Measurements from ENCODE around the gene ADAMTSL1. TPM values are rescaled to one million over a fixed set of nuclear protein-coding genes. Genes with fewer than 3 reads are reported as not detected.

Gene ADAMTSL1
- total and polyA plus RNA-seq, 4 donors = 0.31 to 3.4 (median 1.9) TPM

DNA sequence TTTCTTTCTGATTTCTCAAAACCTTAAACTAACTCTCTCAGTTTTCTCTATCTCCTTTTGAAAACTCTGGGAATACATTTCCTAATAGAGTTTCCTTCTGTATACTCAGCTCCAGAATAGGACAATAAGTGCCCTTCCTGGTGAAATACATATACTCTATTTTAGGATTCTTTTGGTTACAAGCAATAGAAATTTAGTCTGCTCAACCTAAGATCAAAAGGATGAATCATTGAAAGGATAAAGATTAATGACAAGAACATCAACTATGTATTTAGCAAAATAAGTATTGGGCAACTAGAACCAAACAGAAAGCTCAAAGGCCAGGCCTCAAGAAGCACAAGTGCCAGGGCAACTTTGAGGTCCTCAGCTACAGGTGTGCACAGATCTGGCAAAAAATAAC is 127.1 kb downstream of the ADAMTSL1 start:
- no peak overlapping the region for H3K27ac ChIP-seq (ENCODE audit: low read depth in 1 of 2, low read length in 2 of 2)
- TF ChIP-seq EGR1 (IDR thresholded peaks at IDR 0.05; ENCODE audit: low read depth in 2 of 2) (no peak), JUND (IDR thresholded peaks at IDR 0.05) (no peak), RAD21 (IDR thresholded peaks at IDR 0.05) (no peak), HNF4G (IDR thresholded peaks at IDR 0.05) (no peak), YY1 (IDR thresholded peaks at IDR 0.05) (no peak), HNF4A (conservative IDR thresholded peaks at IDR 0.05) (peak; percentile 31 to 36)
- TF ChIP-seq, protein P1, sequence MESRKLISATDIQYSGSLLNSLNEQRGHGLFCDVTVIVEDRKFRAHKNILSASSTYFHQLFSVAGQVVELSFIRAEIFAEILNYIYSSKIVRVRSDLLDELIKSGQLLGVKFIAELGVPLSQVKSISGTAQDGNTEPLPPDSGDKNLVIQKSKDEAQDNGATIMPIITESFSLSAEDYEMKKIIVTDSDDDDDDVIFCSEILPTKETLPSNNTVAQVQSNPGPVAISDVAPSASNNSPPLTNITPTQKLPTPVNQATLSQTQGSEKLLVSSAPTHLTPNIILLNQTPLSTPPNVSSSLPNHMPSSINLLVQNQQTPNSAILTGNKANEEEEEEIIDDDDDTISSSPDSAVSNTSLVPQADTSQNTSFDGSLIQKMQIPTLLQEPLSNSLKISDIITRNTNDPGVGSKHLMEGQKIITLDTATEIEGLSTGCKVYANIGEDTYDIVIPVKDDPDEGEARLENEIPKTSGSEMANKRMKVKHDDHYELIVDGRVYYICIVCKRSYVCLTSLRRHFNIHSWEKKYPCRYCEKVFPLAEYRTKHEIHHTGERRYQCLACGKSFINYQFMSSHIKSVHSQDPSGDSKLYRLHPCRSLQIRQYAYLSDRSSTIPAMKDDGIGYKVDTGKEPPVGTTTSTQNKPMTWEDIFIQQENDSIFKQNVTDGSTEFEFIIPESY (IDR thresholded peaks at IDR 0.05) = no peak

DNA sequence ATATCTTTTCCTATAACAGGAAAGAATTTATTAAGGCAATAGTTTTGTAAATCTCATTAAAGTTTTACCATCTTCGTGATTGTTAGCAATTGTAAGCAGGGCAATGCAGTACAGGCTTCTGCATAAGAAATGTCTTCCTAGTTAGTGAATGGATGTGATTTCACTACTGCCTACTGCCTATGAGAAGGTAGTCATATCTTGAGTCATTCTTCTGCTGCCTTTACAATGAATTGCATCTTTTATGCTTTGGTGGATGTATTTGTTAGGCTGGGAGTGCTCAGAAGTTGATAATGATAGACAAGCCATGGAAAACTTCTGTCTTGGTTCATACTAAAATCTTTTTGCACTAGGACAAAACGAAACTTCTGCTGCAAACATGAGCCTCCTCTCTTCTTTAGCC is 128.0 kb downstream of the ADAMTSL1 start:
- no peak for DNase-seq (ENCODE audit: low spot score)
- TF ChIP-seq NR2F2 (IDR thresholded peaks at IDR 0.05) (no peak), JUND (IDR thresholded peaks at IDR 0.05) (no peak), RXRA (IDR thresholded peaks at IDR 0.05) (no peak), EGR1 (IDR thresholded peaks at IDR 0.05; ENCODE audit: low read depth in 2 of 2) (no peak), YY1 (IDR thresholded peaks at IDR 0.05) (no peak), SP1 (IDR thresholded peaks at IDR 0.05) (no peak)
- H3K9me3 ChIP-seq (ENCODE audit: control insufficient read depth in 4 of 4, low read length in 3 of 4) = no peaks in the 10 kb centered on the region
- H3K27ac ChIP-seq (ENCODE audit: low read depth in 1 of 2, low read length in 2 of 2) = no peak overlapping the region
- WGBS = 82% methylated on average over 2 of the region's 2 CpGs
- H3K4me1 ChIP-seq (ENCODE audit: control insufficient read depth in 4 of 4, insufficient read depth in 4 of 4, low read length in 3 of 4) = peaks cover 0 to 20% (median 14%) of the 10 kb centered on the region in 4 donors
- H3K4me3 ChIP-seq (ENCODE audit: low read depth in 1 of 3, low read length in 3 of 3) = no peak overlapping the region
- H3K36me3 ChIP-seq (ENCODE audit: control insufficient read depth in 4 of 4, insufficient read depth in 3 of 4, low read depth in 1 of 4, low read length in 3 of 4) = no peaks in the 10 kb centered on the region
- H3K27me3 ChIP-seq (ENCODE audit: control insufficient read depth in 4 of 4, insufficient read depth in 4 of 4, low read length in 3 of 4) = no peaks in the 10 kb centered on the region
- no peak overlapping the region for H3K9ac ChIP-seq (ENCODE audit: low read depth in 1 of 2, low read length in 2 of 2)

More for the DNA sequence above, 127.1 kb downstream of the ADAMTSL1 start:
- Histone ChIP-seq H3K27me3 (ENCODE audit: control insufficient read depth in 4 of 4, insufficient read depth in 4 of 4, low read length in 3 of 4) (no peaks in the 10 kb centered on the region), H3K36me3 (ENCODE audit: control insufficient read depth in 4 of 4, insufficient read depth in 3 of 4, low read depth in 1 of 4, low read length in 3 of 4) (no peaks in the 10 kb centered on the region), H3K4me3 (ENCODE audit: low read depth in 1 of 3, low read length in 3 of 3) (no peak overlapping the region), H3K9ac (ENCODE audit: low read depth in 1 of 2, low read length in 2 of 2) (no peak overlapping the region), H3K9me3 (ENCODE audit: control insufficient read depth in 4 of 4, low read length in 3 of 4) (no peaks in the 10 kb centered on the region), H3K4me1 (ENCODE audit: control insufficient read depth in 4 of 4, insufficient read depth in 4 of 4, low read length in 3 of 4) (peaks cover 0 to 15% (median 9%) of the 10 kb centered on the region in 4 donors)
- no peak for DNase-seq (ENCODE audit: low spot score)

DNA sequence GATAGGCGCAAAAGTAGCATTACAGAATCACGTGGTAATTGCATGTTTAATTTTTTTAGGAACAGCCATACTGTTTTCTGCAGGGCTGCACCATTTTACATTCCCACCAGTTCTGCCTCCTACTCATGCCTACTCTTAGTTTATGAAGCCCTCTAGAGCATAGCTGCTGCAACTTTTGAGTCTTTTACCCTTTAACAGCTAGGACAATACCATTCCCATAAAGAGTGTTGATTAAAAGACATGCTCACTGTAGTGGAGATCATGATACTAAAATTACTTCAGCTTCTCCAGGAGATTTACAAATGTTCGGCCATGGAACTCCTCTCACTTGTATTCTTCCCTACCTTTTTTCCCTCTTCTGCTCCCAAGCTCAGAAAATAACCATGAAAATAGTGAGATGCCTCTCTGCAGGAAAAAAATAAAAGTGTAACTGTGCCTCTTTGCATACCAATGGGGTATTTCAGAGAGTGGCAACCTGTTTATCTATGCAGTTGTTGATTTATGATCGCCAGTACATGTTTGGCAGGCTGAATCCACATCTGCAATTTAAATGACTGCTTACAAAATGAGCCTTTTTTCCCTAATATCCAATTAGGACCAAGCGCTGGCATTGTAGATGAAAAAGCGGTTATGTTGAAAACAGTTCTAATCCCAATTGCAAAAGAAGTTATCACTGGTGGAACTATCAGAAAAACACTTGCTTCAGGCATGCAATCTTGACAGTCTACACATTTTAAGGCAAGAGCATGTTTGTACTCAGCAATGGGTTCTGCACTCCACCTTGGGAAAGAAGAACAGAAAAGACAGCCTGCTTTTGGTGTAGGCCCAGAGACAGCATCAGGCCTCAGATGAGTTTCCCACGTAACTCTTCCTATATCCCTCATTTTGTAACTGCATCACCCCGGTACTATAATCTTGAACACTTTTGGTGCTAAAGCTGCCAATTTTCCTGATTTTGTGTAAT is 131.1 kb downstream of the ADAMTSL1 start:
- H3K4me3 ChIP-seq (ENCODE audit: low read depth in 1 of 3, low read length in 3 of 3) = no peak overlapping the region
- H3K9me3 ChIP-seq (ENCODE audit: control insufficient read depth in 4 of 4, low read length in 3 of 4) = no peaks in the 10 kb centered on the region
- H3K36me3 ChIP-seq (ENCODE audit: control insufficient read depth in 4 of 4, insufficient read depth in 3 of 4, low read depth in 1 of 4, low read length in 3 of 4) = no peaks in the 10 kb centered on the region
- H3K27me3 ChIP-seq (ENCODE audit: control insufficient read depth in 4 of 4, insufficient read depth in 4 of 4, low read length in 3 of 4) = no peaks in the 10 kb centered on the region
- TF ChIP-seq SP1 (IDR thresholded peaks at IDR 0.05) = no peak
- TF ChIP-seq HNF4G (IDR thresholded peaks at IDR 0.05) = no peak
- TF ChIP-seq EGR1 (IDR thresholded peaks at IDR 0.05; ENCODE audit: low read depth in 2 of 2) = no peak
- TF ChIP-seq, protein P2, sequence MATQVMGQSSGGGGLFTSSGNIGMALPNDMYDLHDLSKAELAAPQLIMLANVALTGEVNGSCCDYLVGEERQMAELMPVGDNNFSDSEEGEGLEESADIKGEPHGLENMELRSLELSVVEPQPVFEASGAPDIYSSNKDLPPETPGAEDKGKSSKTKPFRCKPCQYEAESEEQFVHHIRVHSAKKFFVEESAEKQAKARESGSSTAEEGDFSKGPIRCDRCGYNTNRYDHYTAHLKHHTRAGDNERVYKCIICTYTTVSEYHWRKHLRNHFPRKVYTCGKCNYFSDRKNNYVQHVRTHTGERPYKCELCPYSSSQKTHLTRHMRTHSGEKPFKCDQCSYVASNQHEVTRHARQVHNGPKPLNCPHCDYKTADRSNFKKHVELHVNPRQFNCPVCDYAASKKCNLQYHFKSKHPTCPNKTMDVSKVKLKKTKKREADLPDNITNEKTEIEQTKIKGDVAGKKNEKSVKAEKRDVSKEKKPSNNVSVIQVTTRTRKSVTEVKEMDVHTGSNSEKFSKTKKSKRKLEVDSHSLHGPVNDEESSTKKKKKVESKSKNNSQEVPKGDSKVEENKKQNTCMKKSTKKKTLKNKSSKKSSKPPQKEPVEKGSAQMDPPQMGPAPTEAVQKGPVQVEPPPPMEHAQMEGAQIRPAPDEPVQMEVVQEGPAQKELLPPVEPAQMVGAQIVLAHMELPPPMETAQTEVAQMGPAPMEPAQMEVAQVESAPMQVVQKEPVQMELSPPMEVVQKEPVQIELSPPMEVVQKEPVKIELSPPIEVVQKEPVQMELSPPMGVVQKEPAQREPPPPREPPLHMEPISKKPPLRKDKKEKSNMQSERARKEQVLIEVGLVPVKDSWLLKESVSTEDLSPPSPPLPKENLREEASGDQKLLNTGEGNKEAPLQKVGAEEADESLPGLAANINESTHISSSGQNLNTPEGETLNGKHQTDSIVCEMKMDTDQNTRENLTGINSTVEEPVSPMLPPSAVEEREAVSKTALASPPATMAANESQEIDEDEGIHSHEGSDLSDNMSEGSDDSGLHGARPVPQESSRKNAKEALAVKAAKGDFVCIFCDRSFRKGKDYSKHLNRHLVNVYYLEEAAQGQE (IDR thresholded peaks at IDR 0.05) = no peak
- TF ChIP-seq JUND (IDR thresholded peaks at IDR 0.05) = no peak
- TF ChIP-seq GABPA (IDR thresholded peaks at IDR 0.05 in 1 of 2, conservative IDR thresholded peaks at IDR 0.05 in 1 of 2) = no peak
- TF ChIP-seq YY1 (IDR thresholded peaks at IDR 0.05) = no peak
- TF ChIP-seq, protein P1 (IDR thresholded peaks at IDR 0.05) = no peak
- no peak for TF ChIP-seq FOXA2 (IDR thresholded peaks at IDR 0.05)
- TF ChIP-seq, protein P3, sequence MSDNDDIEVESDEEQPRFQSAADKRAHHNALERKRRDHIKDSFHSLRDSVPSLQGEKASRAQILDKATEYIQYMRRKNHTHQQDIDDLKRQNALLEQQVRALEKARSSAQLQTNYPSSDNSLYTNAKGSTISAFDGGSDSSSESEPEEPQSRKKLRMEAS (IDR thresholded peaks at IDR 0.05) = no peak
- TF ChIP-seq TAF1 (conservative IDR thresholded peaks at IDR 0.05) = no peak
- TF ChIP-seq NR2F2 (IDR thresholded peaks at IDR 0.05) = no peak
- no peak for TF ChIP-seq RXRA (IDR thresholded peaks at IDR 0.05)
- 77% methylated on average over 8 of the region's 8 CpGs for WGBS
- H3K4me1 ChIP-seq (ENCODE audit: control insufficient read depth in 4 of 4, insufficient read depth in 4 of 4, low read length in 3 of 4) = peaks cover 0 to 20% (median 14%) of the 10 kb centered on the region in 4 donors
- no peak for DNase-seq (ENCODE audit: low spot score)
- H3K27ac ChIP-seq (ENCODE audit: low read depth in 1 of 2, low read length in 2 of 2) = peak overlapping the region; percentile 66 to 70
- peak overlapping the region in 1 of 2 donors; percentile 42 for H3K9ac ChIP-seq (ENCODE audit: low read depth in 1 of 2, low read length in 2 of 2)
